Aorta (tissue), 5 donors: ENCODE results near the gene ZNF726. TPM values are rescaled to one million over a fixed set of nuclear protein-coding genes. Genes with fewer than 3 reads are reported as not detected.
"Not testable (repeated sequence)": the region's sequence is repeated elsewhere in the genome, so short reads cannot be mapped to it uniquely, and the experiment has no call there.

Experiments
- ATAC-seq: fragments of 200-7000 bp; cut with Tn5 transposase; one replicate; pipeline ENCODE4 v1.9.1; 2022; ENCODE audit warnings: moderate library complexity; ENCODE audit not compliant: low FRiP score
- DNase-seq, 2 donors: peaks; one replicate each; pipeline ENCODE4 v3.0.0-alpha.2; 2020
- H3K27ac ChIP-seq, 2 donors: one replicate each; pipeline ENCODE4 v1.5.1; 2013; ENCODE audit warnings: low read length in 2 of 2, mild to moderate bottlenecking in 2 of 2, moderate library complexity in 2 of 2, control low read depth in 1 of 2, inconsistent platforms in 1 of 2, low read depth in 1 of 2
- H3K27me3 ChIP-seq, 2 donors: one replicate each; pipeline ENCODE4 v1.6.1; 2013; ENCODE audit warnings: control low read depth in 1 of 2, low read length in 1 of 2, mild to moderate bottlenecking in 1 of 2, moderate library complexity in 1 of 2; ENCODE audit not compliant: insufficient read depth in 2 of 2, control insufficient read depth in 1 of 2
- H3K36me3 ChIP-seq, 2 donors: one replicate each; pipeline ENCODE4 v1.6.1; 2013; ENCODE audit warnings: control low read depth in 1 of 2, low read length in 1 of 2, mild to moderate bottlenecking in 1 of 2; ENCODE audit not compliant: insufficient read depth in 2 of 2, control insufficient read depth in 1 of 2
- H3K4me1 ChIP-seq, 2 donors: one replicate each; pipeline ENCODE4 v1.6.1; 2013; ENCODE audit warnings: low read length in 2 of 2, control low read depth in 1 of 2, mild to moderate bottlenecking in 1 of 2, moderate library complexity in 1 of 2; ENCODE audit not compliant: insufficient read depth in 2 of 2, control insufficient read depth in 1 of 2
- H3K4me3 ChIP-seq, 2 donors: one replicate each; pipeline ENCODE4 v1.5.1; 2013; ENCODE audit warnings: low read length in 2 of 2, control low read depth in 1 of 2, mild to moderate bottlenecking in 1 of 2
- H3K9me3 ChIP-seq: one replicate; pipeline ENCODE4 v1.6.1; 2013; ENCODE audit warnings: mild to moderate bottlenecking, low read length; ENCODE audit not compliant: control insufficient read depth
- WGBS, 2 donors: extraction: QIAGEN DNeasy Blood & Tissue Kit; methylation state at CpG; one replicate each; pipeline ENCODE4 v1.1.7; 2013; 5-methylcytosine and 5-hydroxymethylcytosine counted together
- intact Hi-C, 2 donors: fragments of 100-400 bp; cut with DNase I; formaldehyde crosslinking; loops; one replicate each; pipeline versions ENCODE4 v1.14.2 to v1.15.0; 2022
- polyA plus RNA-seq, 2 donors: library from polyadenylated mRNA; stranded (reverse); fragments of 200-250 nt; gene quantifications; one replicate each; pipeline ENCODE4 v1.2.3, GENCODE V29; 2013
- total RNA-seq, 2 donors: library from RNA; stranded (reverse); fragmentation: NEBNext Ultra II Directional; extraction: Animal tissue kit (Norgen Biotek cat#: 25700); gene quantifications; one replicate each; pipeline ENCODE4 v1.2.1, GENCODE V29; 2021
- donor health status: healthy with polysubstance abuse.
- donor health status: Bipolar disorder and iron deficiency.
- donor health status: DM: no; HTN: no; CAD: no.
- donor health status: DM: no; HTN: no; CAD: no.
- donor health status: DM: yes; HTN: yes; CAD: no.

The ZNF726 gene
- total and polyA plus RNA-seq, 4 donors = 0.54 to 1.7 (median 0.75) TPM; not detected in 1

- WGBS, 2 donors = 91 to 92% methylated on average over 11 of the region's 11 CpGs
Observed at GRCh38 chr19:23913931-23914330, 755 bp upstream of the ZNF726 start.

GRCh38 chr19:23916991-23917390 is 2.3 kb downstream of the ZNF726 start:
- no peak overlapping the region for H3K4me3 ChIP-seq
- H3K9me3 ChIP-seq = no peaks in the 10 kb centered on the region
- H3K4me1 ChIP-seq = no peaks in the 10 kb centered on the region
- no peaks in the 10 kb centered on the region for H3K36me3 ChIP-seq
- ATAC-seq (no peak), DNase-seq (no peak)
- intact Hi-C loops = no loop called here
- no peaks in the 10 kb centered on the region for H3K27me3 ChIP-seq
- no peak overlapping the region for H3K27ac ChIP-seq

More at GRCh38 chr19:23913931-23914330, 755 bp upstream of the ZNF726 start:
- Histone ChIP-seq H3K4me3 (no peak overlapping the region), H3K27me3 (no peaks in the 10 kb centered on the region), H3K9me3 (no peaks in the 10 kb centered on the region), H3K4me1 (no peaks in the 10 kb centered on the region), H3K36me3 (no peaks in the 10 kb centered on the region), H3K27ac (no peak overlapping the region)
- intact Hi-C loops = no loop called here
- DNase-seq = no peak
- no peak for ATAC-seq

- H3K4me1 ChIP-seq = no peaks in the 10 kb centered on the region
- no peak for ATAC-seq
- WGBS, 2 donors = 82 to 93% methylated on average over 5 of the region's 5 CpGs
Observed at GRCh38 chr19:23917856-23918255, 3.2 kb downstream of the ZNF726 start.

GRCh38 chr19:23925285-23925684 is 10.6 kb downstream of the ZNF726 start:
- WGBS, 2 donors = 96 to 97% methylated on average over 5 of the region's 5 CpGs

More at GRCh38 chr19:23917856-23918255, 3.2 kb downstream of the ZNF726 start:
- no peaks in the 10 kb centered on the region for H3K9me3 ChIP-seq
- intact Hi-C loops = no loop called here
- H3K4me3 ChIP-seq = no peak overlapping the region
- H3K36me3 ChIP-seq = no peaks in the 10 kb centered on the region
- H3K27ac ChIP-seq = no peak overlapping the region
- H3K27me3 ChIP-seq = no peaks in the 10 kb centered on the region
- DNase-seq = no peak

GRCh38 chr19:23932878-23933277 is 18.2 kb downstream of the ZNF726 start:
- intact Hi-C loops = no loop called here
- WGBS, 2 donors = 94 to 97% methylated on average over 1 of the region's 1 CpG
- ATAC-seq = no peak

More at GRCh38 chr19:23925285-23925684, 10.6 kb downstream of the ZNF726 start:
- intact Hi-C loops = no loop called here
- Histone ChIP-seq H3K4me3 (no peak overlapping the region), H3K27ac (no peak overlapping the region), H3K4me1 (no peaks in the 10 kb centered on the region), H3K27me3 (no peaks in the 10 kb centered on the region), H3K9me3 (no peaks in the 10 kb centered on the region), H3K36me3 (no peaks in the 10 kb centered on the region)
- ATAC-seq (no peak), DNase-seq (no peak)

GRCh38 chr19:23937031-23937430 is 22.3 kb downstream of the ZNF726 start:
- H3K36me3 ChIP-seq, H3K27ac ChIP-seq, H3K4me3 ChIP-seq, intact Hi-C loops, H3K27me3 ChIP-seq, H3K4me1 ChIP-seq, DNase-seq, ATAC-seq, H3K9me3 ChIP-seq: not testable (repeated sequence)
- 96% methylated on average over 22 to 29 of the region's 29 CpGs for WGBS, 2 donors

More at GRCh38 chr19:23932878-23933277, 18.2 kb downstream of the ZNF726 start:
- H3K36me3 ChIP-seq = no peaks in the 10 kb centered on the region
- DNase-seq = no peak
- H3K27ac ChIP-seq = no peak overlapping the region
- no peaks in the 10 kb centered on the region for H3K27me3 ChIP-seq
- peaks cover 3% of the 10 kb centered on the region for H3K9me3 ChIP-seq
- no peaks in the 10 kb centered on the region for H3K4me1 ChIP-seq
- no peak overlapping the region for H3K4me3 ChIP-seq

GRCh38 chr19:23943411-23943810 is 28.7 kb downstream of the ZNF726 start:
- DNase-seq (no peak), ATAC-seq (no peak)
- Histone ChIP-seq H3K36me3 (no peaks in the 10 kb centered on the region), H3K27ac (no peak overlapping the region), H3K4me1 (no peaks in the 10 kb centered on the region), H3K27me3 (no peaks in the 10 kb centered on the region), H3K9me3 (peaks cover 2% of the 10 kb centered on the region), H3K4me3 (no peak overlapping the region)
- 93 to 100% methylated on average over 1 of the region's 1 CpG for WGBS, 2 donors
- intact Hi-C loops = no loop called here

GRCh38 chr19:23946569-23946968 is 31.9 kb downstream of the ZNF726 start:
- no peaks in the 10 kb centered on the region for H3K4me1 ChIP-seq

GRCh38 chr19:23949611-23950010 is 34.9 kb downstream of the ZNF726 start:
- 79% methylated on average over 2 of the region's 2 CpGs for WGBS, 2 donors
- Histone ChIP-seq H3K27ac (no peak overlapping the region), H3K9me3 (peaks cover 2% of the 10 kb centered on the region), H3K4me1 (no peaks in the 10 kb centered on the region), H3K27me3 (no peaks in the 10 kb centered on the region), H3K36me3 (no peaks in the 10 kb centered on the region), H3K4me3 (no peak overlapping the region)
- ATAC-seq (no peak), DNase-seq (no peak)
- intact Hi-C loops = no loop called here

More at GRCh38 chr19:23946569-23946968, 31.9 kb downstream of the ZNF726 start:
- Histone ChIP-seq H3K27ac (no peak overlapping the region), H3K36me3 (no peaks in the 10 kb centered on the region), H3K9me3 (peaks cover 2% of the 10 kb centered on the region), H3K27me3 (no peaks in the 10 kb centered on the region), H3K4me3 (no peak overlapping the region)
- intact Hi-C loops = no loop called here
- no peak for DNase-seq
- no peak for ATAC-seq
